ENCODE data around the gene SSBP4. TPM values are rescaled to one million over a fixed set of nuclear protein-coding genes. Genes with fewer than 3 reads are reported as not detected.

Gene SSBP4
- total and polyA plus RNA-seq, 9 of the 15 experiments (the other 6 are each of a cell fraction or from before 2014, with no cell fraction given), result 1.1 to 189 (median 39.0) TPM

- TF ChIP-seq, protein P1, sequence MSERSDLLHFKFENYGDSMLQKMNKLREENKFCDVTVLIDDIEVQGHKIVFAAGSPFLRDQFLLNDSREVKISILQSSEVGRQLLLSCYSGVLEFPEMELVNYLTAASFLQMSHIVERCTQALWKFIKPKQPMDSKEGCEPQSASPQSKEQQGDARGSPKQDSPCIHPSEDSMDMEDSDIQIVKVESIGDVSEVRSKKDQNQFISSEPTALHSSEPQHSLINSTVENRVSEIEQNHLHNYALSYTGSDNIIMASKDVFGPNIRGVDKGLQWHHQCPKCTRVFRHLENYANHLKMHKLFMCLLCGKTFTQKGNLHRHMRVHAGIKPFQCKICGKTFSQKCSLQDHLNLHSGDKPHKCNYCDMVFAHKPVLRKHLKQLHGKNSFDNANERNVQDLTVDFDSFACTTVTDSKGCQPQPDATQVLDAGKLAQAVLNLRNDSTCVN (CRISPR knock-in tag; IDR thresholded peaks at IDR 0.05), result no peak
- TF ChIP-seq KAT8 (IDR thresholded peaks at IDR 0.05; ENCODE audit: low read depth) (no peak), AFF4 (CRISPR knock-in tag; IDR thresholded peaks at IDR 0.05) (no peak), ZNF311 (CRISPR knock-in tag; IDR thresholded peaks at IDR 0.05) (peak; percentile 95), SP2 (IDR thresholded peaks at IDR 0.05; ENCODE audit: extremely low read depth, low read depth, low read length, poor library complexity, severe bottlenecking) (no peak), ZNF445 (CRISPR knock-in tag; IDR thresholded peaks at IDR 0.05; ENCODE audit: low read depth) (no peak), BHLHE40 (IDR thresholded peaks at IDR 0.05; ENCODE audit: low read length) (no peak), ZNF165 (CRISPR knock-in tag; IDR thresholded peaks at IDR 0.05; ENCODE audit: borderline replicate concordance) (peak; percentile 63; the same call in 1 of the 2 replicates), TCFL5 (CRISPR knock-in tag; conservative IDR thresholded peaks at IDR 0.05) (0 out of 2 replicates have a peak, but pooled peaks have one; percentile 38), CBFA2T2 (conservative IDR thresholded peaks at IDR 0.05) (no peak), CXXC5 (CRISPR knock-in tag; IDR thresholded peaks at IDR 0.05) (peak; percentile 55), CC2D1A (IDR thresholded peaks at IDR 0.05) (no peak), HEY1 (CRISPR knock-in tag; IDR thresholded peaks at IDR 0.05; ENCODE audit: borderline replicate concordance) (no peak), GABPA (tag; conservative IDR thresholded peaks at IDR 0.05; ENCODE audit: low read depth) (no peak), ZNF830 (CRISPR knock-in tag; IDR thresholded peaks at IDR 0.05) (no peak)
- TF ChIP-seq, protein P2, sequence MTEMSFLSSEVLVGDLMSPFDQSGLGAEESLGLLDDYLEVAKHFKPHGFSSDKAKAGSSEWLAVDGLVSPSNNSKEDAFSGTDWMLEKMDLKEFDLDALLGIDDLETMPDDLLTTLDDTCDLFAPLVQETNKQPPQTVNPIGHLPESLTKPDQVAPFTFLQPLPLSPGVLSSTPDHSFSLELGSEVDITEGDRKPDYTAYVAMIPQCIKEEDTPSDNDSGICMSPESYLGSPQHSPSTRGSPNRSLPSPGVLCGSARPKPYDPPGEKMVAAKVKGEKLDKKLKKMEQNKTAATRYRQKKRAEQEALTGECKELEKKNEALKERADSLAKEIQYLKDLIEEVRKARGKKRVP (CRISPR knock-in tag; IDR thresholded peaks at IDR 0.05), result no peak
- TF ChIP-seq, protein P3, sequence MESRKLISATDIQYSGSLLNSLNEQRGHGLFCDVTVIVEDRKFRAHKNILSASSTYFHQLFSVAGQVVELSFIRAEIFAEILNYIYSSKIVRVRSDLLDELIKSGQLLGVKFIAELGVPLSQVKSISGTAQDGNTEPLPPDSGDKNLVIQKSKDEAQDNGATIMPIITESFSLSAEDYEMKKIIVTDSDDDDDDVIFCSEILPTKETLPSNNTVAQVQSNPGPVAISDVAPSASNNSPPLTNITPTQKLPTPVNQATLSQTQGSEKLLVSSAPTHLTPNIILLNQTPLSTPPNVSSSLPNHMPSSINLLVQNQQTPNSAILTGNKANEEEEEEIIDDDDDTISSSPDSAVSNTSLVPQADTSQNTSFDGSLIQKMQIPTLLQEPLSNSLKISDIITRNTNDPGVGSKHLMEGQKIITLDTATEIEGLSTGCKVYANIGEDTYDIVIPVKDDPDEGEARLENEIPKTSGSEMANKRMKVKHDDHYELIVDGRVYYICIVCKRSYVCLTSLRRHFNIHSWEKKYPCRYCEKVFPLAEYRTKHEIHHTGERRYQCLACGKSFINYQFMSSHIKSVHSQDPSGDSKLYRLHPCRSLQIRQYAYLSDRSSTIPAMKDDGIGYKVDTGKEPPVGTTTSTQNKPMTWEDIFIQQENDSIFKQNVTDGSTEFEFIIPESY (CRISPR knock-in tag; IDR thresholded peaks at IDR 0.05), result no peak
These were observed 58.8 kb downstream of the SSBP4 start (continued) for GRCh38 chr19:18477974-18478373.

Data from K562 (cell line).